ENCODE measurements around the gene NIP7. TPM values are rescaled to one million over a fixed set of nuclear protein-coding genes. Genes with fewer than 3 reads are reported as not detected.

The NIP7 gene
- total RNA-seq, 4 donors from 2014 or later = 8.2 to 17.1 (median 11.7) TPM

DNA sequence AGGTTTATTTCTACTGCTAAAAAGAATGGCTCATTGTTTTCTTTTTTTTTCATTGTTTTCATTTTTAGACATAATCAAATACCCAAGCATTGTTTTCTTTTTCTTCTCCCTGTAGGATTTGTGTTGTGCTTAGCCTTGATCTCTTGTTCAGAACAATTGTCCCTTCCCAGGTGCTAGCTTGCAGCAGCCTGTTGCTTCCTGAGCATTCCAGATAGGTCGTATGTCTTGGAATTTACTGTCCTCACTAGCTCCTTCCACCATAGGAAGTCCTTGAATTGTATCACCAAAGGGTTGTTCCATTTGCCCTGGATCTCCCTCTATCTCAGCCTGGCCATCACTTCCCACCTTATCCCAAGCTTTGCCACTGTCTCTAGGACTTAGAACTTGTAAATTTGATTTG is 38.4 kb upstream of the NIP7 start:
- Histone ChIP-seq H3K4me1 (no peaks in the 10 kb centered on the region), H3K27me3 (no peaks in the 10 kb centered on the region), H3K27ac (no peak overlapping the region), H3K36me3 (peaks cover 0 to 51% (median 0%) of the 10 kb centered on the region in 3 donors), H3K4me3 (no peak overlapping the region), H3K9me3 (no peaks in the 10 kb centered on the region)
- DNase-seq (ENCODE audit: low spot score in 2 of 2) = no peak
- TF ChIP-seq EP300 (IDR thresholded peaks at IDR 0.05) = no peak
- no peak for TF ChIP-seq POLR2A (IDR thresholded peaks at IDR 0.05)
- TF ChIP-seq, protein P1, sequence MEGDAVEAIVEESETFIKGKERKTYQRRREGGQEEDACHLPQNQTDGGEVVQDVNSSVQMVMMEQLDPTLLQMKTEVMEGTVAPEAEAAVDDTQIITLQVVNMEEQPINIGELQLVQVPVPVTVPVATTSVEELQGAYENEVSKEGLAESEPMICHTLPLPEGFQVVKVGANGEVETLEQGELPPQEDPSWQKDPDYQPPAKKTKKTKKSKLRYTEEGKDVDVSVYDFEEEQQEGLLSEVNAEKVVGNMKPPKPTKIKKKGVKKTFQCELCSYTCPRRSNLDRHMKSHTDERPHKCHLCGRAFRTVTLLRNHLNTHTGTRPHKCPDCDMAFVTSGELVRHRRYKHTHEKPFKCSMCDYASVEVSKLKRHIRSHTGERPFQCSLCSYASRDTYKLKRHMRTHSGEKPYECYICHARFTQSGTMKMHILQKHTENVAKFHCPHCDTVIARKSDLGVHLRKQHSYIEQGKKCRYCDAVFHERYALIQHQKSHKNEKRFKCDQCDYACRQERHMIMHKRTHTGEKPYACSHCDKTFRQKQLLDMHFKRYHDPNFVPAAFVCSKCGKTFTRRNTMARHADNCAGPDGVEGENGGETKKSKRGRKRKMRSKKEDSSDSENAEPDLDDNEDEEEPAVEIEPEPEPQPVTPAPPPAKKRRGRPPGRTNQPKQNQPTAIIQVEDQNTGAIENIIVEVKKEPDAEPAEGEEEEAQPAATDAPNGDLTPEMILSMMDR (IDR thresholded peaks at IDR 0.05) = no peak
- WGBS, 2 donors = 20 to 43% methylated on average over 1 of the region's 1 CpG

DNA sequence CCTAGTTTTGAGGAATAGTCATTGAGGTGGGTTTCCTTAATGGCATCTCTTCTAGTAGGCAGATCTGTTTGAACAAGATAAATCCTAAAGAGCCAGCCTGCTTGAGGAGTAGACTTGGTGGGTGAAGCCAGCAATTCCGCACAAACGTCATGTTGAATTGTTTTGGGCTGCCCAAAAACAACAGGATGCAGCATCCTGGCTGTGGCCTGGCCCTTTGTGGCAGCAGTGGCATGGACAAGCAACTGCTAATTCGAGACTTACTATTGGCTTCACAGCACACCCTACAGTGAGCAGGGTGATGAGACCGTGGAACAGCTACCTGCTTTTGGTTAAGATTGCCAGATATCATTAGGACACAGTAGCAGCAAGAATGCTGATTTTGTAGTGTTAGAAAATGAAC is 37.7 kb upstream of the NIP7 start:
- Histone ChIP-seq H3K4me3 (no peak overlapping the region), H3K4me1 (no peaks in the 10 kb centered on the region), H3K36me3 (peaks cover 0 to 51% (median 0%) of the 10 kb centered on the region in 3 donors), H3K9me3 (no peaks in the 10 kb centered on the region), H3K27ac (no peak overlapping the region), H3K27me3 (no peaks in the 10 kb centered on the region)
- WGBS, 2 donors = 86 to 89% methylated on average over 4 of the region's 4 CpGs
- DNase-seq (ENCODE audit: low spot score in 2 of 2) = no peak
- TF ChIP-seq EP300 (IDR thresholded peaks at IDR 0.05) (no peak), POLR2A (IDR thresholded peaks at IDR 0.05) (no peak)
- TF ChIP-seq, protein P1 (IDR thresholded peaks at IDR 0.05) = no peak

DNA sequence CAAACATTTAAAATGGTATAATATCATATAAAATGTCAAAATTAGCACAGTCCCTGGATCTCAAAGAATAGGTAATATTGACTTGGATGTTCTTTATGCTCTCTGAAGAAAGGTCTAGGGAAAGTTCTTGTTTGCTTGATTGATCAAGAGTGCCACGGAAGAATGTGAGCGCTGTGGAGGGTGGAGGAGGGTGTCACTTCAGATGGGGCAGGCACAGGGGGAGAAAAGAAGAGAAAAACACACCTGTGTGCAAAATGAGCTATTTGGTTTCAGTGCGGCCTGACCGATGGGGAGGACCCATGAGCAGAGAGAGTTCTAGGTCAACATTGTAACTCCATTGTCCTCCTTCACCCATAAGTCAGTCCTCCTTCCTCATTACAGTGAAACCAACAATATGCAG is 37.3 kb upstream of the NIP7 start:
- DNase-seq (ENCODE audit: low spot score in 2 of 2) = no peak
- Histone ChIP-seq H3K9me3 (no peaks in the 10 kb centered on the region), H3K27ac (no peak overlapping the region), H3K4me1 (no peaks in the 10 kb centered on the region), H3K36me3 (peaks cover 0 to 50% (median 0%) of the 10 kb centered on the region in 3 donors), H3K4me3 (no peak overlapping the region), H3K27me3 (no peaks in the 10 kb centered on the region)
- 89 to 91% methylated on average over 4 of the region's 4 CpGs for WGBS, 2 donors
- TF ChIP-seq POLR2A (IDR thresholded peaks at IDR 0.05) = no peak
- TF ChIP-seq, protein P1 (IDR thresholded peaks at IDR 0.05) = no peak
- TF ChIP-seq EP300 (IDR thresholded peaks at IDR 0.05) = no peak

DNA sequence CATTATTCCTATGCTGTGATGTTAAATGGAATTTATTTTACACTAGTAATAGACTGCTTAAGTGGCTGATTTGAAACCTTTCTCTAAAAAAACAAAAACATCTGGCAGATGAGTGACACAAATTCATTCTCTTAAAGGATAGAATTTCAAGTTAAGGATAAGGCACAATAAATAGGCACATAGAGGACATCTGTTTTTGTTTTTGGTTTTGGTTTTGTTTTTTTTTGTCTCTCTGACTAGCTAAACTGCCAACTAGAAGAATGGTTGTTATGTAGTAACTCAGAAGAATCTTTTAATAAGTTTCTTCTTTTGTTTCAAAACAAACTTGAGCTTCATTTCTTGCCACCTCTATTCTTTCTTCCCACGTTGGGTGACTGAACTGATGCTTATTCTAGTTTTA is 33.5 kb upstream of the NIP7 start:
- no peaks in the 10 kb centered on the region for H3K9me3 ChIP-seq
- no peak for DNase-seq (ENCODE audit: low spot score in 2 of 2)
- no peak overlapping the region for H3K4me3 ChIP-seq
- 36 to 59% methylated on average over 1 of the region's 1 CpG for WGBS, 2 donors
- H3K27ac ChIP-seq = no peak overlapping the region
- peaks cover 0 to 16% (median 0%) of the 10 kb centered on the region in 3 donors for H3K36me3 ChIP-seq
- TF ChIP-seq EP300 (IDR thresholded peaks at IDR 0.05) (no peak), POLR2A (IDR thresholded peaks at IDR 0.05) (no peak)
- TF ChIP-seq, protein P1 (IDR thresholded peaks at IDR 0.05) = no peak
- H3K27me3 ChIP-seq = no peaks in the 10 kb centered on the region
- H3K4me1 ChIP-seq = peaks cover 0 to 10% (median 5%) of the 10 kb centered on the region in 4 donors

DNA sequence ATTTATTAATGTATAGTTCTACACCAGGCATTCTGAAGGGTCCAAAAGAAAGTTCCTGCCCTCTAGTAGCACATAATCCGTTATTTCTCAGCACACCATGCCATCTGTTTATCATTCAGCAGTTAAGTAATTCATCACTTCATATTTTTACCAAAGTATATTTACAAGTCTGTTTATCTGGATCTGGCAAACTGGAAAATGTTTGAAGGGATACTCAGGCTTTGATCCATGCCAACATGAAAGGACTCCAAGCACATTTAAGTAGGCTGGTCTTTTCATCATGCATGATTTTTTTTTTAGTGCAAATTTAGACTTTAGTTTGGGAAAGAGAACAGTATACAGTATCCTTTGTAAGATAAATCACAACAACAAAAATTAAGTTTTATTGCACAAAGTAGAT is 32.5 kb upstream of the NIP7 start:
- Histone ChIP-seq H3K27me3 (no peaks in the 10 kb centered on the region), H3K9me3 (no peaks in the 10 kb centered on the region), H3K27ac (no peak overlapping the region), H3K4me3 (no peak overlapping the region), H3K36me3 (peaks cover 0 to 6% (median 0%) of the 10 kb centered on the region in 3 donors), H3K4me1 (peaks cover 0 to 13% (median 9%) of the 10 kb centered on the region in 4 donors)
- TF ChIP-seq POLR2A (IDR thresholded peaks at IDR 0.05) = no peak
- WGBS, 2 donors = 77 to 79% methylated on average over 1 of the region's 1 CpG
- no peak for DNase-seq (ENCODE audit: low spot score in 2 of 2)

DNA sequence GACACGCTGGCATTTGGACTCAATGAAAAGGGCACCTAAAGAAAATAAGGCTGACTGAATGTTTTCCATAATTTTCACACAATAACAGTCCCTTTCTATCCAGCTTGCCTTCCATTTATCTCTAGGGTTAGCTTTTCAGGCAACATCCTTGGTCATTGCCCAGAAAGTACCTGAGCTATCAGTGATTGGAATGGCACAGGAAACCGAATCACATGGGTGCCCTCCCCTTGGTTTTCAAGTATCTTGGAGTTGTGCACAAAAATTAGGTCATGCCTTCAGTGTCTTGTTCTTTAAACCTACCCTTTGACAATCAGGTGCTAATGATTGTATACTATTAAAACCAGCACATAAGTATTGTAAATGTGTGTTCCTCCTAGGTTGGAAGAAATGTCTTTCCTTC is 31.7 kb upstream of the NIP7 start:
- Histone ChIP-seq H3K36me3 (peaks cover 0 to 6% (median 0%) of the 10 kb centered on the region in 3 donors), H3K4me3 (no peak overlapping the region), H3K27ac (no peak overlapping the region), H3K9me3 (no peaks in the 10 kb centered on the region), H3K4me1 (peaks cover 3 to 20% (median 16%) of the 10 kb centered on the region in 4 donors), H3K27me3 (no peaks in the 10 kb centered on the region)
- TF ChIP-seq, protein P1 (IDR thresholded peaks at IDR 0.05) = no peak
- TF ChIP-seq POLR2A (IDR thresholded peaks at IDR 0.05) = no peak
- no peak for TF ChIP-seq EP300 (IDR thresholded peaks at IDR 0.05)
- WGBS, 2 donors = 91 to 94% methylated on average over 2 of the region's 2 CpGs
- DNase-seq (ENCODE audit: low spot score in 2 of 2) = no peak
